HG02759 (cell line): Measurements from ENCODE around the gene ELP4.

ENCODE experiments used
- ATAC-seq: cut with Tn5 transposase; IDR thresholded peaks from one replicate; pipeline ENCODE4 v1.9.1; 2021; ENCODE audit warnings: mild to moderate bottlenecking, moderate library complexity; ENCODE audit not compliant: unreplicated experiment

The ELP4 gene

DNA sequence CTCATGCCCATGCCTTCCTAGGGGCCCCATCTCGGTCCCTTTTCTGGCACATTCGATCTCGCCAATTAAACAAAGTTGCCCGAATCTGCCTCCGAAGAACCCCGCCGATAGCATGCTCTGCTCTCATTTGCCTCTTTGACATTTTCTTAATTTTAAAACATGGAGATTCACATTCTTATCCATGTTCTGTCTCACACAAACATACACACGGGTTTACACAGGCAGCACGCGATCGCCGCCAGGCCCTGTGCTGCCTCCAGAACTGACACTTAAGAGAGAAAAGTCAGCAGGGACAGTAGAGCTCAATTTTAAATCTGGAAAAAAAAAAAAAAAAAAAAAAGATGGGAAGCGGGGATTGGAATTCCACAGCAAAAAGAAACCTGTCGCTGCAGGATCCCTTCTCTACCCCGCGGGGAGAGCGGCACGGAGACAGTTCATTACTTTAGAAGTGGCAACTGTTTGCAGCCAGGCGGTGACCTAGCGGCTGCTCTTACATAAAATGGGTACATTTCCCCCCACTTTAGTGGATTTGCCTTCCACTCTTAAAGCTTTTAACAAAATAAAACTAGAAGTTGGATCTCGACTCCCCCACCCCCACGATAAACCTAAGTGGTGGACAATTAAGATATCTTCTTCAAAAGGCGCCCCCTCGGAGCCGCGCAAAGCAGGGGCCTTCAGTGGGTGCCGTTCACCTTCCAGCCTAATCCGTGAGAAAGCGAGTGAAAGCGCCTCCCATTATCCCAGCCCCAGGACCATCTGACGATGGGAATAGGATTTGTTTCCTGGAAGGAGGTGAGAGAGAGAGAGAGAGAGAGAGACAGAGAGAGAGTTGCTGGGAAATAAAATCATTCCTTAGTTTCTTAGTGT is 287.9 kb downstream of the ELP4 start:
- no peak for ATAC-seq

DNA sequence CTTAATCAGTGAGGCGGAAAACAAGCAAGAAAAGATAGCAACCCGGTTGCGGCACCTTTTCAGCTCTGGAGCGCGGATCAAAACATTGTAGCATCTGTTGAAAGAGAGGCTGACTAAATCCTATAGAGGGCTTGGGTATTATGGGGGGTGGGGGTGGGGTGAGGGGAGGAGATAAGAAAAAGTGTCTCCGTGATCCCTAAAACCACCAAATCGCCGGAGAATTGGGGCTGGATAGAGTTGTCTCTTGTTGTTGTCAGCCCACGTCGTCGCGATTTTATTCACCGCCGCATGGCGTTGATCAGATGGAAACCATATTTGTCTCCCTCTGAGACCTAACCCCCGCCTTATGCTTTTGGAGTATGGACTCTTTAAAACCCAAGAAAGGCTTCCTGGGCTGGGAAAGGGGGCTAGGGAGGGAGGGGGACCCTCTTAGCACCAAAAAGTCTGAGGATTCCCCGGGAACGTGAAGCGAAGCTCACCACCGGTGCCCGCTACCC is 288.5 kb downstream of the ELP4 start:
- no peak for ATAC-seq

DNA sequence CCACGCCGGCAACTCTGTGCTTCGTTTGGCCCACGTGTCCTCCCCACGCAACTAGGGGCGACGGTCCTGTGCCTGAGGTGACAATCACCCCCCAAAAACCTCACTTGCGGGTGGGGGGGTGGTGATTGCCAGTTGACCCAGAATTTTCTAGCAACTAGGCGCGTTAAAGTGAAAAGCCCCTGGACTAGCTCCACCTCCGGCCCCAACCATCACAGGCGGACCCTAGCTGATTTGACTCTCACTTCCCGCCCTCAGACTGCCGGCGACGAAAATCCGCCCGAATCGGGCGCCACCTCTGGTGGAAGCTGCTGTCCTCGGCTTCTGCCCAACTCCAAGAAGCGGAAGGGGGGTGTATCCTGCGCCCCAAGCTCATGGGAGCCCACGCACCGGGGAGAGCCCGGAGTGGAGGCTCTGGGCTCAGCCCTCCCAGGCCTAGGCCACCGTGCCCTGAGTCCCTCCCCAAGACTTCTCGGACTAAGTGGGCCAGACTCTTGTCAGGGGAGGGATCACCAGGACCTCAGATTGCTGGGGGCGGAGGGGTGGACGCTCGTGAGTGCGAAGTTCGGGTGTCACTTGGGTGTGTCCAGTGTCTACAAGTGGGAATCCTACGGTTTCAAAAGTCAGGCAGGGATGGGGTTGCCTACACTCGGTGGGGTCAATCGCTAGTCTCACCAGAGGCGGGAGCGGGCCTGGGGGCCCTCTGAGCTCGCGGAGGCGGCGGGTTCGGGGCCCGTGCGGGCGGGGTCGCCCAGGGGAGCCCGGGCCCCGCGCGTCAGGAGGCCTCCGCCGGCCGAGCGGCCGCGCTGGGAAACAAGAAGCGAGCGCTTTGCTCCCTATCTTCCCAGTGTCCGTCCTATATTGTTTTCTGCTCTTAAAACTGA is 289.2 kb downstream of the ELP4 start:
- peak; percentile 61 for ATAC-seq

DNA sequence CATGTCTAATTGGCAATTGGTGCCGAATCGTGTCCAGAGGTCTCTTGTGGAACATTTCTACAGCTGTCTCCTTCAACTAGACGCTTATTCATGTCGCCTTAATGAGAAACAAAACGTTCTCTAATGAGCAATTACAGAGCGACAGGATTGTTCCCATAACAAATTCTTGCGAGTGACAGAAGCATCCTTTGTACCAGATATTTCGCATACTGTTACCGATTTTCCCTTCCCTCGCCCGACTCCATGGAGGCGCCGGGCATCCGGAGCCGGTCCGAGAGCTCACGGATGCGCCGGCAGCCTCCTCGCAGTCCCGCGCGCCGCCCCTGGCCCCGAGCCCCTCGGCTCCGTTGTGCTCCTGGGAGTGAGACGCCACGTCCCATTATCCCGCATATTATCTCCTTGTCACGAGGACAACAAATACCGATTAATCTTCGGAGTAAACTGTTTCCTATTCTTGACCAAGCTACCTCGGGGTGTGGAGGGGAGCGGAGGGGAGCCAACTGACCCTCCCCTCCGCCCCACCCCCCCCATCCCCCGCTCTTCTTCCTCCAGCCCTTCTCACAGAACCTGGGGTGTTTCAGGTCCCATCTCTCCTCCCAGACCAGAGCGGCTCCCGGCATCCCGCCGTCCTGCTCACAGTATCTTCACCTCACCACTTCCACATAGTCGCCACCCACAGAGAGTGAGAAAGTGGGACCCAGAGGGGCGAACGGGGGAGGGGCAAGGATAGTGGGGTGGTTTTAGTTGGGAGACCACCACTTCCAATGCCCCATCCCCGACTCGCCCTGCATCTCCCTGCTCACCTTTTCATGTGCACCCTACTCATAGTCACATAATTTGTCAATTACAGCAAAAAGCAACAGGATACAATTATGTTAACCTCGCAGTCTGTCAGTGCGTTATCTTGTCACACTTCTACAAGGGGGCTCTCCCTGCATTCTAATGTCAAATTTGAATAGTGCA is 290.1 kb downstream of the ELP4 start:
- no peak for ATAC-seq

- no peak for ATAC-seq
Measured at GRCh38 chr11:31800398-31801265, 291.1 kb downstream of the ELP4 start.

DNA sequence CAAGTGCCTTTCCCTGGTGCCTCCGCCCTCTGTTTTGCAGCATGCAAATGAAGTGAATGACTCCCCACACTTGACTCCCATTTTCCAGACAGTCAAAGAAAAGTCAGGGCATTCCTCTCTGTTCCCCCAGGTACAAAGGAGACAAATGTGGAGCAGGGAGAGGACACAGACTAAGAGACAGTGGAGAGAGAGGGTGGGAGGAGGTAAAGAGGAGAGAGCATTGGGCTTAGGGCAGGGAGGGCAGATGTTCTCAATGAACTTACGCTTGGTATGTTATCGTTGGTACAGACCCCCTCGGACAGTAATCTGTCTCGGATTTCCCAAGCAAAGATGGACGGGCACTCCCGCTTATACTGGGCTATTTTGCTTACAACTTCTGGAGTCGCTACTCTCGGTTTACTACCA is 291.7 kb downstream of the ELP4 start:
- no peak for ATAC-seq

DNA sequence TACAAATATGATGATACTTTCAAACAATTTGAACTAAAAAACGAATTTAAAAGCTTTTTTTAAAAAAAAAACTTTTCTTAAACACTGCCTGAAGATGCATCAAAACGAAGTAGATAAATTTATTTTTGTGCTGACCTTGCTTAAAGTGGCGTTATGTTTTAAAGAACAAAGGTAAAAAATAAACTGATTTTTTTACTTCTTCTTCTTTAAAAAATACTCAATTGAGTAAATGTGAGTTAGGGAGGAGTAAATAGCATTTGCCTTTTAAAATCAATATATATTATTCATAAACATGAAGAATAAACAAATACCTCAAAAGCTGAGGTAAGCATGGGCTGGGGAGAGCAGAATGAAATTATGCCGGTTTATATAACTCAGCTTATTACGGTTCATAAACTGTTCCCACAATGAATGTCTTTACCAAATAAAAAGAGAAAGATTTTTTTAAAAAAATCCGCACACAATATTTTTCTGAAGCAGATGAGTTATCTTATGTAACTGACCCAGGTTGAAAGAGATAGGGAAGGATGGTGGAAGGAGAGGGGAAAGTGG is 292.5 kb downstream of the ELP4 start:
- ATAC-seq: no peak

GRCh38 chr11:31802609-31802989 is 293.0 kb downstream of the ELP4 start:
- no peak for ATAC-seq

DNA sequence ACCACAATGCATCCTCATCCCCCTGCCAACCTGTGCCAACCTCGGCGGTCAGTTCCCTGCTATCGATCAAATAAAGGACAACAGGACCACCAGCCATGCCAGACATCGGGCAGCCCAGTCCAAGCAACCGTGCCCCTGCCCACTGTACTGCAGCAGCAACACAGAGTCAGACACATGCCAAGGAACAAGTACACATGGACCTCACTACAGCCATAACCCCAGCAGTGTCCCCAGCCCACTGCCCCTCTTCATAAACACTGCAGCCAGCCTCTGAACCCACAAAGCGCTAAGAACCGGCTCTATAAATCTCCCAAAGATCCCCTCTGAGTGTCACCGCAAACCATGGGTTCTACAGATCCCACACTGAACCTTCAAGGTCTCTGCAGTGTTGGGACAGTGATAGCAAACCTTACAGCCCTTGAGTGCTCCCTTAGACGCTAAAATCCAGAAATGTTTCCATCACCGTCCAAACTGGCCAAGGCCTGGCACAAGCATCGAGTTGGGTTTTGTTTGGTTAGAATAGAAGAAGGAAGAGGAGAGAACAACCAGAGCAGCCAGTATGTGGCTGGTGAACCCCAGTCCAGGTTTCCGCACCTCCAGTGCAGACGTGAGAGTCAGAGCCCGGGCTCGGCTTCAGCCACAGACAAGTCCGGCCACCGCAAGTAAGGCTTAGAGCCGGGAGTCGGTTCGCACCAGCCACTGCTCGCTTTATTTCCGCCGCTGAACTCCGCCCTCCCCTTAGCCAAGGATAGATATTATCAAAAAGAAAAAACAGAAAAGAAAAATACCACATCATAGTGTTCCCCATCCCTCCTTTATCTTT is 293.6 kb downstream of the ELP4 start:
- no peak for ATAC-seq

DNA sequence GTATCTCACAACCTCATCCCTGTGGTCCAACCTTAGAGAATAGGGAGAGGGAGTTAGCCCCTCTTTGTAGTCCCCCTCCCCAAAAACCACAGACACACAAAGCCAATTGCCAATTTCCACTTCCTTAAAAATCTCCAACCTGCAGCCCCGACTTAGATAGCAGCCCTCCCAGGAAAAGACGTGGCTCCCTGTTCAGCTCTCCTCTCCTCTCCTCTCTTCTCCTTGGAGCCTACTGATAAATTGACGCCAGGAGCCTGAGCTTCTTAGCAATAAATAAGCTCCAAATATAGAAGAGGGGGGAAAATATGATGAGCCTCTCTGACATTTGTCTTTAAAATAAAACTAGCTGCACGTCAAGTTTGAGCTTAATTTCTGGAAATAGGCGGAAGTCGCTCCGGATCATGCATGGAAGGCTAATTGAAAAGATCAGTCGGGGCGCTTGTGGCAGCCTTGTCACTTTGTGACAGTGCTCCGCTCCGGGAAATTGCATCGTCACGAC is 294.3 kb downstream of the ELP4 start:
- no peak for ATAC-seq

DNA sequence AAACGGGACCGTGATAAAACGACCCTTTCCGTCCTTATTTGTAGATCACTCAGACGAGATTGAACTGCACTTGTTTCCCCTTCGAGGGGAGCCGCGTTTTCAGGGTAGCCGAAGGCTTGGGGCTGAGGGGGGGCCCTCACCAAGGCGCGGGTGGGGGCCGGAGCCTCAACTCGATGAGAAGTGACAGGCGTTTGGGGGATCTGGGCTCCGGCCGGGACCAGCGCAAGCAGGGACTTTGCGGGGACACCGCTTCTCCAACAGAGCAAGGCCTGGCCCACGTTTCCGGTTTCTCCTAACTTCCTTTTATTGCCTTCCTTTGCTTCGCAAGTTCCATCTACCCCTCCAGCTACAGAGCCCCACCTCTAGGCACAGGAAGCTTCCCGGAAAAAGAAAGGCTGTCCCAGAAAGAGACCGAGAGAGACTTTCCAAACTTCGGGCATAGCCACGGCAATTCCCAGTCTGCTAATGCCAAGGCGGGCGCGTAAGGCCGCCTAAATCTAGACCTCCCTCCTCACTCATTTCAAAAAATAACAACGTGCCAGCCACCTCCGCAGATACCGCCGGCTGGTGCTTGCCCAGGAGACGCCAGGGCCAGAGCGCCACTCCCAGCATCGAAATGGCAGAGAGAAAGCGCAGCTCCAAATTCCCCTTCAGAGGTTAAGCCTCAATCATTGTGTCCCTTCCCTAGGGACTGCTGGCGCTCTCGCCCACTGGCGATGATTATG is 294.9 kb downstream of the ELP4 start:
- peak; percentile 33 for ATAC-seq

- ATAC-seq: peak; percentile 13
Measured at GRCh38 chr11:31805037-31805628, 295.6 kb downstream of the ELP4 start.

- no peak for ATAC-seq
Measured at GRCh38 chr11:31805629-31806185, 296.1 kb downstream of the ELP4 start.

GRCh38 chr11:31806186-31806927 is 296.8 kb downstream of the ELP4 start:
- ATAC-seq: no peak

GRCh38 chr11:31806928-31807798 is 297.6 kb downstream of the ELP4 start:
- ATAC-seq: no peak
